Liver (tissue), 9 donors: Measurements from ENCODE around the gene RIMBP2. TPM values are rescaled to one million over a fixed set of nuclear protein-coding genes. Genes with fewer than 3 reads are reported as not detected.

Experiments
- DNase-seq: peaks from one replicate; pipeline ENCODE4 v3.0.0-alpha.2; 2017; ENCODE audit warnings: low spot score
- H3K27ac ChIP-seq, 2 donors: one replicate each; pipeline ENCODE4 v1.7.0; 2013; ENCODE audit warnings: inconsistent platforms in 2 of 2, low read length in 2 of 2, control low read depth in 1 of 2, low read depth in 1 of 2, mild to moderate bottlenecking in 1 of 2
- H3K27me3 ChIP-seq, 4 donors: one replicate each; pipeline versions ENCODE4 v1.6.1 to v1.7.0; 2013; ENCODE audit warnings: low read length in 3 of 4, inconsistent platforms in 1 of 4, mild to moderate bottlenecking in 1 of 4, moderate library complexity in 1 of 4; ENCODE audit not compliant: control insufficient read depth in 4 of 4, insufficient read depth in 4 of 4
- H3K36me3 ChIP-seq, 4 donors: one replicate each; pipeline versions ENCODE4 v1.6.1 to v1.7.0; 2013; ENCODE audit warnings: low read length in 3 of 4, mild to moderate bottlenecking in 3 of 4, low read depth in 1 of 4, moderate library complexity in 1 of 4; ENCODE audit not compliant: control insufficient read depth in 4 of 4, insufficient read depth in 3 of 4
- H3K4me1 ChIP-seq, 4 donors: one replicate each; pipeline versions ENCODE4 v1.6.1 to v1.7.0; 2013; ENCODE audit warnings: low read length in 3 of 4, mild to moderate bottlenecking in 3 of 4, moderate library complexity in 1 of 4; ENCODE audit not compliant: control insufficient read depth in 4 of 4, insufficient read depth in 4 of 4
- H3K4me3 ChIP-seq, 3 donors: one replicate each; pipeline versions ENCODE4 v1.6.1 to v1.7.0; 2013; ENCODE audit warnings: low read length in 3 of 3, control low read depth in 1 of 3, low read depth in 1 of 3, mild to moderate bottlenecking in 1 of 3
- H3K9ac ChIP-seq, 2 donors: one replicate each; pipeline ENCODE4 v1.7.0; 2013; ENCODE audit warnings: low read length in 2 of 2, mild to moderate bottlenecking in 2 of 2, moderate library complexity in 2 of 2, control low read depth in 1 of 2, low read depth in 1 of 2
- H3K9me3 ChIP-seq, 4 donors: one replicate each; pipeline versions ENCODE4 v1.6.1 to v1.7.0; 2013; ENCODE audit warnings: low read length in 3 of 4; ENCODE audit not compliant: control insufficient read depth in 4 of 4
- EGR1 ChIP-seq, 2 donors: IDR thresholded peaks; 2 replicates each; pipeline ENCODE4 v1.6.1; 2016 to 2018; ENCODE audit warnings: antibody characterized with exemption in 2 of 2, low read depth in 2 of 2
- FOXA1 ChIP-seq: IDR thresholded peaks from 2 replicates; pipeline ENCODE4 v1.6.1; 2016; ENCODE audit warnings: antibody characterized with exemption
- FOXA2 ChIP-seq: IDR thresholded peaks from 2 replicates; pipeline ENCODE4 v1.6.1; 2016; ENCODE audit warnings: antibody characterized with exemption
- GABPA ChIP-seq, 2 donors: IDR thresholded peaks in 1 of 2; conservative IDR thresholded peaks in 1 of 2; 2 replicates each; pipeline ENCODE4 v1.6.1; 2016; ENCODE audit warnings: antibody characterized with exemption in 2 of 2, mild to moderate bottlenecking in 1 of 2, moderate library complexity in 1 of 2
- HNF4A ChIP-seq, 2 donors: conservative IDR thresholded peaks; 2 replicates each; pipeline ENCODE4 v1.6.1; 2016; ENCODE audit warnings: antibody characterized with exemption in 2 of 2, mild to moderate bottlenecking in 2 of 2
- HNF4G ChIP-seq: IDR thresholded peaks from 2 replicates; pipeline ENCODE4 v1.6.1; 2016; ENCODE audit warnings: antibody characterized with exemption
- JUND ChIP-seq, 2 donors: IDR thresholded peaks; 2 replicates each; pipeline ENCODE4 v1.6.1; 2016; ENCODE audit warnings: antibody characterized with exemption in 2 of 2
- NR2F2 ChIP-seq: IDR thresholded peaks from 2 replicates; pipeline ENCODE4 v1.6.1; 2016; ENCODE audit warnings: antibody characterized with exemption
- RAD21 ChIP-seq, 2 donors: IDR thresholded peaks; 2 replicates each; pipeline ENCODE4 v1.6.1; 2016; ENCODE audit warnings: antibody characterized with exemption in 2 of 2, mild to moderate bottlenecking in 2 of 2
- RXRA ChIP-seq, 2 donors: IDR thresholded peaks; 2 replicates each; pipeline ENCODE4 v1.6.1; 2017 to 2018; ENCODE audit warnings: antibody characterized with exemption in 2 of 2, mild to moderate bottlenecking in 1 of 2
- SP1 ChIP-seq: IDR thresholded peaks from 2 replicates; pipeline ENCODE4 v1.6.1; 2018; ENCODE audit warnings: antibody characterized with exemption, mild to moderate bottlenecking
- TAF1 ChIP-seq: conservative IDR thresholded peaks from 2 replicates; pipeline ENCODE4 v1.6.1; 2016; ENCODE audit warnings: antibody characterized with exemption, mild to moderate bottlenecking
- WGBS: extraction: QIAGEN DNeasy Blood & Tissue Kit; methylation state at CpG from one replicate; pipeline ENCODE4 v1.1.7; 2013; 5-methylcytosine and 5-hydroxymethylcytosine counted together
- polyA plus RNA-seq, 2 donors: library from polyadenylated mRNA; stranded (reverse) in 1 of 2; unstranded in 1 of 2; fragments of 200-250 nt in 1 of 2; fragments of >200 nt in 1 of 2; fragmentation: Nextera tagmentation in 1 of 2; extraction: Ambion mirVana in 1 of 2; gene quantifications; one replicate each; pipeline versions ENCODE4 v1.2.1 to v1.2.3, GENCODE V29; 2013 to 2015
- total RNA-seq, 2 donors: library from RNA; depleted of rRNA; stranded (reverse); fragments of >200 nt; gene quantifications; one replicate each; pipeline ENCODE4 v1.2.3, GENCODE V29; 2014
- TF ChIP-seq, protein P1 (sequence below): IDR thresholded peaks from 2 replicates; pipeline ENCODE4 v1.6.1; 2016; ENCODE audit warnings: antibody characterized with exemption
- TF ChIP-seq, protein P2 (sequence below): fragments of 150-350 bp; IDR thresholded peaks from 2 replicates; pipeline ENCODE4 v1.5.1; 2017; ENCODE audit warnings: improper control_type of control experiment, low read depth, low read length; ENCODE audit not compliant: missing input control
- TF ChIP-seq, protein P3 (sequence below): IDR thresholded peaks from 2 replicates; pipeline ENCODE4 v1.6.1; 2016; ENCODE audit warnings: antibody characterized with exemption
- TF ChIP-seq, protein P4 (sequence below): IDR thresholded peaks from 2 replicates; pipeline ENCODE4 v1.6.1; 2016; ENCODE audit warnings: antibody characterized with exemption, mild to moderate bottlenecking
- donor health status: healthy.
- donor health status: healthy.
- donor health status: healthy.
- donor health status: healthy.
- donor health status: healthy.

RIMBP2 gene
- total and polyA plus RNA-seq, 4 donors: 0.01 to 0.17 (median 0.09) TPM; not detected in 1

DNA sequence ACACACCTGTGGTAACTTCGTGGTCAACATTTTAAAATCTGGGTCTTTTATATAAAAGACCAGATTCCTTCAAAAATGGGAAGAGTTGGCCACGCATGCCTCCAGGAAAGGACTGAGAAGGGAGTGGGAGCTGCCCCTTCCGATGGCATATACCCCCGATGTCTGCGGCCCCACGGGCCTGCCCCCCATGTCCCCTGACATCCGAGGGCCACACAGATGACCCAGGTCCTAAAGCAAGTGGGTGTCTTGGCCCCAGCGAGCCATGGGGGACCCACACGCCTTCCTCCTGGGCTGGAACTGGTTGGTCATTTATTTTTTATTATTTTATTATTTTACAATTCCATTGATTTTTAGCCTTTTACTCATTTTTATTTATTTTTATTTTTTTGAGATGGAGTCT is 235.9 kb downstream of the RIMBP2 start:
- H3K27me3 ChIP-seq: no peaks in the 10 kb centered on the region
- TF ChIP-seq RXRA (IDR thresholded peaks at IDR 0.05) (no peak), TAF1 (no peak), NR2F2 (no peak), RAD21 (IDR thresholded peaks at IDR 0.05) (no peak), FOXA2 (no peak), HNF4G (no peak), FOXA1 (no peak), JUND (IDR thresholded peaks at IDR 0.05) (no peak), EGR1 (IDR thresholded peaks at IDR 0.05; ENCODE audit: low read depth in 2 of 2) (no peak), HNF4A (conservative IDR thresholded peaks at IDR 0.05) (no peak), SP1 (no peak), GABPA (IDR thresholded peaks at IDR 0.05 in 1 of 2, conservative IDR thresholded peaks at IDR 0.05 in 1 of 2) (no peak)
- TF ChIP-seq, protein P1, sequence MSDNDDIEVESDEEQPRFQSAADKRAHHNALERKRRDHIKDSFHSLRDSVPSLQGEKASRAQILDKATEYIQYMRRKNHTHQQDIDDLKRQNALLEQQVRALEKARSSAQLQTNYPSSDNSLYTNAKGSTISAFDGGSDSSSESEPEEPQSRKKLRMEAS: no peak
- TF ChIP-seq, protein P2, sequence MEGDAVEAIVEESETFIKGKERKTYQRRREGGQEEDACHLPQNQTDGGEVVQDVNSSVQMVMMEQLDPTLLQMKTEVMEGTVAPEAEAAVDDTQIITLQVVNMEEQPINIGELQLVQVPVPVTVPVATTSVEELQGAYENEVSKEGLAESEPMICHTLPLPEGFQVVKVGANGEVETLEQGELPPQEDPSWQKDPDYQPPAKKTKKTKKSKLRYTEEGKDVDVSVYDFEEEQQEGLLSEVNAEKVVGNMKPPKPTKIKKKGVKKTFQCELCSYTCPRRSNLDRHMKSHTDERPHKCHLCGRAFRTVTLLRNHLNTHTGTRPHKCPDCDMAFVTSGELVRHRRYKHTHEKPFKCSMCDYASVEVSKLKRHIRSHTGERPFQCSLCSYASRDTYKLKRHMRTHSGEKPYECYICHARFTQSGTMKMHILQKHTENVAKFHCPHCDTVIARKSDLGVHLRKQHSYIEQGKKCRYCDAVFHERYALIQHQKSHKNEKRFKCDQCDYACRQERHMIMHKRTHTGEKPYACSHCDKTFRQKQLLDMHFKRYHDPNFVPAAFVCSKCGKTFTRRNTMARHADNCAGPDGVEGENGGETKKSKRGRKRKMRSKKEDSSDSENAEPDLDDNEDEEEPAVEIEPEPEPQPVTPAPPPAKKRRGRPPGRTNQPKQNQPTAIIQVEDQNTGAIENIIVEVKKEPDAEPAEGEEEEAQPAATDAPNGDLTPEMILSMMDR: no peak
- TF ChIP-seq, protein P3, sequence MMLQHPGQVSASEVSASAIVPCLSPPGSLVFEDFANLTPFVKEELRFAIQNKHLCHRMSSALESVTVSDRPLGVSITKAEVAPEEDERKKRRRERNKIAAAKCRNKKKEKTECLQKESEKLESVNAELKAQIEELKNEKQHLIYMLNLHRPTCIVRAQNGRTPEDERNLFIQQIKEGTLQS: no peak
- TF ChIP-seq, protein P4, sequence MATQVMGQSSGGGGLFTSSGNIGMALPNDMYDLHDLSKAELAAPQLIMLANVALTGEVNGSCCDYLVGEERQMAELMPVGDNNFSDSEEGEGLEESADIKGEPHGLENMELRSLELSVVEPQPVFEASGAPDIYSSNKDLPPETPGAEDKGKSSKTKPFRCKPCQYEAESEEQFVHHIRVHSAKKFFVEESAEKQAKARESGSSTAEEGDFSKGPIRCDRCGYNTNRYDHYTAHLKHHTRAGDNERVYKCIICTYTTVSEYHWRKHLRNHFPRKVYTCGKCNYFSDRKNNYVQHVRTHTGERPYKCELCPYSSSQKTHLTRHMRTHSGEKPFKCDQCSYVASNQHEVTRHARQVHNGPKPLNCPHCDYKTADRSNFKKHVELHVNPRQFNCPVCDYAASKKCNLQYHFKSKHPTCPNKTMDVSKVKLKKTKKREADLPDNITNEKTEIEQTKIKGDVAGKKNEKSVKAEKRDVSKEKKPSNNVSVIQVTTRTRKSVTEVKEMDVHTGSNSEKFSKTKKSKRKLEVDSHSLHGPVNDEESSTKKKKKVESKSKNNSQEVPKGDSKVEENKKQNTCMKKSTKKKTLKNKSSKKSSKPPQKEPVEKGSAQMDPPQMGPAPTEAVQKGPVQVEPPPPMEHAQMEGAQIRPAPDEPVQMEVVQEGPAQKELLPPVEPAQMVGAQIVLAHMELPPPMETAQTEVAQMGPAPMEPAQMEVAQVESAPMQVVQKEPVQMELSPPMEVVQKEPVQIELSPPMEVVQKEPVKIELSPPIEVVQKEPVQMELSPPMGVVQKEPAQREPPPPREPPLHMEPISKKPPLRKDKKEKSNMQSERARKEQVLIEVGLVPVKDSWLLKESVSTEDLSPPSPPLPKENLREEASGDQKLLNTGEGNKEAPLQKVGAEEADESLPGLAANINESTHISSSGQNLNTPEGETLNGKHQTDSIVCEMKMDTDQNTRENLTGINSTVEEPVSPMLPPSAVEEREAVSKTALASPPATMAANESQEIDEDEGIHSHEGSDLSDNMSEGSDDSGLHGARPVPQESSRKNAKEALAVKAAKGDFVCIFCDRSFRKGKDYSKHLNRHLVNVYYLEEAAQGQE: no peak
- no peaks in the 10 kb centered on the region for H3K9me3 ChIP-seq
- 88% methylated on average over 9 of the region's 9 CpGs for WGBS
- H3K36me3 ChIP-seq: no peaks in the 10 kb centered on the region
- no peak overlapping the region for H3K27ac ChIP-seq
- no peaks in the 10 kb centered on the region for H3K4me1 ChIP-seq
- H3K4me3 ChIP-seq: no peak overlapping the region
- DNase-seq: no peak
- H3K9ac ChIP-seq: no peak overlapping the region

DNA sequence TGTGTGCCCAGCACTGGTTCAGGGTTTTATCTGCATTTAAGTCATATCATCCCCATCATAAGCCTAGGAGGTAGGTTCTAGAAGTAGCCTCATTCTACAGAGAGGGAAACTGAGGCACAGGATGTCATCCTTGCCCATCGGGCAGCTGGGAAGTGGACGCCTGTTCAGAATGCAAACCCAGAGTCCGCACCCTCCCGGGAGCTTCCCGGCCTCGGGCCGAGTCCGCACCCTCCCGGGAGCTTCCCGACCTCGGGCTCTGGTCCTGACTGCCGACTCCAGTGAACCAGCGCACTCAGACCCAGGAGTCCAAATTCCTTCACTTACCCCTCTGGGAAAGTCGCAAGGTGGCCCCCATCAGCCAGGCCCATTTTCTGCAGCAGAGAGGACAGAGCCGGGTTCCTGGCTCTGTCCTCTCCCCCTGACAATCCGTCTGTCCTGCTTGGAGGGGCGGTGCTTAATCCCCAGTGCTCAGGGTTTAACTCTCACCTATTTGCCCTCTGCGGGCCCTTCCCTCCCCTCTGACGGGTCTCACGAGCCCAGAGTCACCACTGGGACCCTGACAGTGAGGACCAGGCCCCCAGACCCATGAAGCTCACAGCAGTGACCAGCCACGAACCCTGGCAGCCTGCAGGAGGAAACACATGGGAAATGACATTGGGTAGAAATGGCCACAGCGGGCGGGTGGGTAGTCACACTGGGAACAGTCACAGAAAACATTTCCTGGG is 236.5 kb downstream of the RIMBP2 start:
- TF ChIP-seq NR2F2: no peak
- no peak for TF ChIP-seq GABPA (IDR thresholded peaks at IDR 0.05 in 1 of 2, conservative IDR thresholded peaks at IDR 0.05 in 1 of 2)
- TF ChIP-seq, protein P1: no peak
- DNase-seq: no peak
- Histone ChIP-seq H3K27me3 (no peaks in the 10 kb centered on the region), H3K27ac (no peak overlapping the region), H3K4me1 (no peaks in the 10 kb centered on the region), H3K4me3 (no peak overlapping the region), H3K36me3 (no peaks in the 10 kb centered on the region), H3K9ac (no peak overlapping the region), H3K9me3 (no peaks in the 10 kb centered on the region)
- 60% methylated on average over 23 of the region's 23 CpGs for WGBS
